SK-N-SH treated with all-trans-retinoic acid at 6 μM for 48 hours (cell line): Measurements from ENCODE around the gene ENC1.

Experiments used
- ATAC-seq: fragments of 200-7000 bp; cut with Tn5 transposase; 3 replicates; pipeline ENCODE4 v1.9.1; 2020; ENCODE audit warnings: mild to moderate bottlenecking, moderate library complexity
- ARNTL ChIP-seq: fragments of 450-650 bp; formaldehyde crosslinking; IDR thresholded peaks from 2 replicates; pipeline ENCODE4 v1.5.0; 2020; ENCODE audit warnings: low read depth, mild to moderate bottlenecking, moderate library complexity, borderline replicate concordance
- BACH2 ChIP-seq: fragments of 250-450 bp; sonication (Bioruptor Pico); IDR thresholded peaks from 2 replicates; pipeline ENCODE4 v1.9.0; 2021; ENCODE audit warnings: mild to moderate bottlenecking, borderline replicate concordance
- CSDC2 ChIP-seq: fragments of 250-450 bp; sonication (Bioruptor Pico); IDR thresholded peaks from 2 replicates; pipeline ENCODE4 v1.5.0; 2020; ENCODE audit warnings: mild to moderate bottlenecking, moderate library complexity
- ESRRG ChIP-seq: fragments of 250-450 bp; sonication (Bioruptor Pico); IDR thresholded peaks from 2 replicates; pipeline ENCODE4 v1.6.1; 2021; ENCODE audit warnings: mild to moderate bottlenecking
- GLIS3 ChIP-seq: fragments of 250-450 bp; sonication (Bioruptor Pico); IDR thresholded peaks from 2 replicates; pipeline ENCODE4 v1.5.0; 2020; ENCODE audit warnings: mild to moderate bottlenecking, moderate library complexity
- ISL1 ChIP-seq: fragments of 250-450 bp; sonication (Bioruptor Pico); IDR thresholded peaks from 2 replicates; pipeline ENCODE4 v2.1.2; 2022; ENCODE audit warnings: mild to moderate bottlenecking, moderate library complexity
- OSR1 ChIP-seq: fragments of 250-450 bp; sonication (Bioruptor Pico); IDR thresholded peaks from 2 replicates; pipeline ENCODE4 v1.8.0; 2022; ENCODE audit warnings: moderate library complexity, mild to moderate bottlenecking, inconsistent platforms
- PPARA ChIP-seq: fragments of 250-450 bp; sonication (Bioruptor Pico); IDR thresholded peaks from 2 replicates; pipeline ENCODE4 v1.5.0; 2020; ENCODE audit warnings: mild to moderate bottlenecking, borderline replicate concordance
- RARB ChIP-seq: fragments of 250-450 bp; sonication (Bioruptor Pico); IDR thresholded peaks from 2 replicates; pipeline ENCODE4 v1.8.0; 2021; ENCODE audit warnings: mild to moderate bottlenecking, moderate library complexity
- SNAI2 ChIP-seq: fragments of 250-450 bp; sonication (Bioruptor Pico); IDR thresholded peaks from 2 replicates; pipeline ENCODE4 v1.5.0; 2020; ENCODE audit warnings: mild to moderate bottlenecking, moderate library complexity
- TCF4 ChIP-seq: fragments of 250-450 bp; sonication (Bioruptor Pico); IDR thresholded peaks from 2 replicates; pipeline ENCODE4 v1.8.0; 2021; ENCODE audit warnings: mild to moderate bottlenecking, moderate library complexity, borderline replicate concordance
- TOX ChIP-seq: fragments of 250-450 bp; sonication (Bioruptor Pico); IDR thresholded peaks from 2 replicates; pipeline ENCODE4 v1.8.0; 2021; ENCODE audit warnings: mild to moderate bottlenecking, moderate library complexity, borderline replicate concordance
- ZC3H10 ChIP-seq: fragments of 250-450 bp; sonication (Bioruptor Pico); IDR thresholded peaks from 2 replicates; pipeline ENCODE4 v1.5.1; 2021; ENCODE audit warnings: mild to moderate bottlenecking, moderate library complexity
- ZFP3 ChIP-seq: fragments of 250-450 bp; sonication (Bioruptor Pico); IDR thresholded peaks from 2 replicates; pipeline ENCODE4 v1.5.0; 2020; ENCODE audit warnings: mild to moderate bottlenecking, moderate library complexity
- ZFP30 ChIP-seq: fragments of 450-650 bp; formaldehyde crosslinking; IDR thresholded peaks from 2 replicates; pipeline ENCODE4 v1.5.0; 2022; ENCODE audit warnings: mild to moderate bottlenecking, moderate library complexity
- ZNF70 ChIP-seq: fragments of 450-650 bp; formaldehyde crosslinking; IDR thresholded peaks from 2 replicates; pipeline ENCODE4 v1.5.0; 2020; ENCODE audit warnings: mild to moderate bottlenecking, moderate library complexity
- ZNF8 ChIP-seq: fragments of 450-650 bp; formaldehyde crosslinking; IDR thresholded peaks from 2 replicates; pipeline ENCODE4 v1.5.0; 2020; ENCODE audit warnings: mild to moderate bottlenecking, moderate library complexity
- TF ChIP-seq, protein P1 (sequence below): fragments of 250-450 bp; sonication (Bioruptor Pico); IDR thresholded peaks from 2 replicates; pipeline ENCODE4 v1.5.1; 2020; ENCODE audit warnings: low read depth, mild to moderate bottlenecking, moderate library complexity
- TF ChIP-seq, protein P2 (sequence below): fragments of 250-450 bp; sonication (Bioruptor Pico); IDR thresholded peaks from 2 replicates; pipeline ENCODE4 v1.5.1; 2021; ENCODE audit warnings: mild to moderate bottlenecking, moderate library complexity
- TF ChIP-seq, protein P3 (sequence below): fragments of 250-450 bp; sonication (Bioruptor Pico); IDR thresholded peaks from 2 replicates; pipeline ENCODE4 v1.8.0; 2021; ENCODE audit warnings: low read depth, mild to moderate bottlenecking, moderate library complexity, borderline replicate concordance
- TF ChIP-seq, protein P4 (sequence below): fragments of 250-450 bp; sonication (Bioruptor Pico); IDR thresholded peaks from 2 replicates; pipeline ENCODE4 v1.5.0; 2020; ENCODE audit warnings: mild to moderate bottlenecking, moderate library complexity

The ENC1 gene

GRCh38 chr5:74655206-74655605, 14.7 kb upstream of the ENC1 start (continued):
- TF ChIP-seq, protein P1, sequence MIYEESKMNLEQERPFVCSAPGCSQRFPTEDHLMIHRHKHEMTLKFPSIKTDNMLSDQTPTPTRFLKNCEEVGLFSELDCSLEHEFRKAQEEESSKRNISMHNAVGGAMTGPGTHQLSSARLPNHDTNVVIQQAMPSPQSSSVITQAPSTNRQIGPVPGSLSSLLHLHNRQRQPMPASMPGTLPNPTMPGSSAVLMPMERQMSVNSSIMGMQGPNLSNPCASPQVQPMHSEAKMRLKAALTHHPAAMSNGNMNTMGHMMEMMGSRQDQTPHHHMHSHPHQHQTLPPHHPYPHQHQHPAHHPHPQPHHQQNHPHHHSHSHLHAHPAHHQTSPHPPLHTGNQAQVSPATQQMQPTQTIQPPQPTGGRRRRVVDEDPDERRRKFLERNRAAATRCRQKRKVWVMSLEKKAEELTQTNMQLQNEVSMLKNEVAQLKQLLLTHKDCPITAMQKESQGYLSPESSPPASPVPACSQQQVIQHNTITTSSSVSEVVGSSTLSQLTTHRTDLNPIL (CRISPR knock-in tag), result no peak
- TF ChIP-seq ZNF70 (CRISPR knock-in tag) (no peak), SNAI2 (CRISPR knock-in tag) (no peak), ESRRG (CRISPR knock-in tag) (no peak), ZNF8 (CRISPR knock-in tag) (no peak)

GRCh38 chr5:74653991-74654390, 13.5 kb upstream of the ENC1 start:
- TF ChIP-seq, protein P2, sequence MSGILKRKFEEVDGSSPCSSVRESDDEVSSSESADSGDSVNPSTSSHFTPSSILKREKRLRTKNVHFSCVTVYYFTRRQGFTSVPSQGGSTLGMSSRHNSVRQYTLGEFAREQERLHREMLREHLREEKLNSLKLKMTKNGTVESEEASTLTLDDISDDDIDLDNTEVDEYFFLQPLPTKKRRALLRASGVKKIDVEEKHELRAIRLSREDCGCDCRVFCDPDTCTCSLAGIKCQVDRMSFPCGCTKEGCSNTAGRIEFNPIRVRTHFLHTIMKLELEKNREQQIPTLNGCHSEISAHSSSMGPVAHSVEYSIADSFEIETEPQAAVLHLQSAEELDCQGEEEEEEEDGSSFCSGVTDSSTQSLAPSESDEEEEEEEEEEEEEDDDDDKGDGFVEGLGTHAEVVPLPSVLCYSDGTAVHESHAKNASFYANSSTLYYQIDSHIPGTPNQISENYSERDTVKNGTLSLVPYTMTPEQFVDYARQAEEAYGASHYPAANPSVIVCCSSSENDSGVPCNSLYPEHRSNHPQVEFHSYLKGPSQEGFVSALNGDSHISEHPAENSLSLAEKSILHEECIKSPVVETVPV (CRISPR knock-in tag), result no peak
- TF ChIP-seq, protein P1 (CRISPR knock-in tag), result no peak
- TF ChIP-seq ZNF70 (CRISPR knock-in tag) (no peak), ZNF8 (CRISPR knock-in tag) (no peak), ARNTL (CRISPR knock-in tag) (no peak), ZC3H10 (no peak), ZFP30 (CRISPR knock-in tag) (no peak), TCF4 (no peak), ZFP3 (no peak), CSDC2 (CRISPR knock-in tag) (no peak), BACH2 (CRISPR knock-in tag) (no peak), RARB (CRISPR knock-in tag) (no peak)
- TF ChIP-seq, protein P3, sequence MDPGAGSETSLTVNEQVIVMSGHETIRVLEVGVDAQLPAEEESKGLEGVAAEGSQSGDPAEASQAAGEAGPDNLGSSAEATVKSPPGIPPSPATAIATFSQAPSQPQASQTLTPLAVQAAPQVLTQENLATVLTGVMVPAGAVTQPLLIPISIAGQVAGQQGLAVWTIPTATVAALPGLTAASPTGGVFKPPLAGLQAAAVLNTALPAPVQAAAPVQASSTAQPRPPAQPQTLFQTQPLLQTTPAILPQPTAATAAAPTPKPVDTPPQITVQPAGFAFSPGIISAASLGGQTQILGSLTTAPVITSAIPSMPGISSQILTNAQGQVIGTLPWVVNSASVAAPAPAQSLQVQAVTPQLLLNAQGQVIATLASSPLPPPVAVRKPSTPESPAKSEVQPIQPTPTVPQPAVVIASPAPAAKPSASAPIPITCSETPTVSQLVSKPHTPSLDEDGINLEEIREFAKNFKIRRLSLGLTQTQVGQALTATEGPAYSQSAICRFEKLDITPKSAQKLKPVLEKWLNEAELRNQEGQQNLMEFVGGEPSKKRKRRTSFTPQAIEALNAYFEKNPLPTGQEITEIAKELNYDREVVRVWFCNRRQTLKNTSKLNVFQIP (CRISPR knock-in tag), result no peak
- TF ChIP-seq, all 23 proteins: peak for 0
- no peak for ATAC-seq

- TF ChIP-seq GLIS3 (CRISPR knock-in tag), result no peak
- TF ChIP-seq ARNTL (CRISPR knock-in tag), result no peak
- TF ChIP-seq PPARA (CRISPR knock-in tag), result no peak
- TF ChIP-seq, protein P2 (CRISPR knock-in tag), result no peak
- TF ChIP-seq TOX (CRISPR knock-in tag), result no peak
- no peak for TF ChIP-seq ZFP30 (CRISPR knock-in tag)
- no peak for TF ChIP-seq BACH2 (CRISPR knock-in tag)
- TF ChIP-seq, protein P4, sequence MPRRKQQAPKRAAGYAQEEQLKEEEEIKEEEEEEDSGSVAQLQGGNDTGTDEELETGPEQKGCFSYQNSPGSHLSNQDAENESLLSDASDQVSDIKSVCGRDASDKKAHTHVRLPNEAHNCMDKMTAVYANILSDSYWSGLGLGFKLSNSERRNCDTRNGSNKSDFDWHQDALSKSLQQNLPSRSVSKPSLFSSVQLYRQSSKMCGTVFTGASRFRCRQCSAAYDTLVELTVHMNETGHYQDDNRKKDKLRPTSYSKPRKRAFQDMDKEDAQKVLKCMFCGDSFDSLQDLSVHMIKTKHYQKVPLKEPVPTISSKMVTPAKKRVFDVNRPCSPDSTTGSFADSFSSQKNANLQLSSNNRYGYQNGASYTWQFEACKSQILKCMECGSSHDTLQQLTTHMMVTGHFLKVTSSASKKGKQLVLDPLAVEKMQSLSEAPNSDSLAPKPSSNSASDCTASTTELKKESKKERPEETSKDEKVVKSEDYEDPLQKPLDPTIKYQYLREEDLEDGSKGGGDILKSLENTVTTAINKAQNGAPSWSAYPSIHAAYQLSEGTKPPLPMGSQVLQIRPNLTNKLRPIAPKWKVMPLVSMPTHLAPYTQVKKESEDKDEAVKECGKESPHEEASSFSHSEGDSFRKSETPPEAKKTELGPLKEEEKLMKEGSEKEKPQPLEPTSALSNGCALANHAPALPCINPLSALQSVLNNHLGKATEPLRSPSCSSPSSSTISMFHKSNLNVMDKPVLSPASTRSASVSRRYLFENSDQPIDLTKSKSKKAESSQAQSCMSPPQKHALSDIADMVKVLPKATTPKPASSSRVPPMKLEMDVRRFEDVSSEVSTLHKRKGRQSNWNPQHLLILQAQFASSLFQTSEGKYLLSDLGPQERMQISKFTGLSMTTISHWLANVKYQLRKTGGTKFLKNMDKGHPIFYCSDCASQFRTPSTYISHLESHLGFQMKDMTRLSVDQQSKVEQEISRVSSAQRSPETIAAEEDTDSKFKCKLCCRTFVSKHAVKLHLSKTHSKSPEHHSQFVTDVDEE (CRISPR knock-in tag), result no peak
- no peak for TF ChIP-seq CSDC2 (CRISPR knock-in tag)
- no peak for TF ChIP-seq OSR1 (CRISPR knock-in tag)
- TF ChIP-seq ISL1 (CRISPR knock-in tag), result no peak
- TF ChIP-seq, all 23 proteins: peak for 0
- no peak for ATAC-seq
Measured at GRCh38 chr5:74652576-74652975, 12.0 kb upstream of the ENC1 start.
